ENCODE measurements around the gene ZBTB12.

GRCh38 chr6:31898383-31899011 lies 3.4 kb downstream of the ZBTB12 start:
- TF ChIP-seq EZH2 (IDR thresholded peaks at IDR 0.05; ENCODE audit: low read depth) (no peak), CTCF (conservative IDR thresholded peaks at IDR 0.05) (no peak)

Measured in PC-9 (cell line).